ENCODE measurements around the gene MGAT3.
"Not testable (repeated sequence)": the region's sequence is repeated elsewhere in the genome, so short reads cannot be mapped to it uniquely, and the experiment has no call there.

MGAT3 gene

GRCh38 chr22:39490966-39491680 is 34.3 kb downstream of the MGAT3 start:
- DNase-seq (ENCODE audit: low spot score): no peak

- DNase-seq (ENCODE audit: low spot score): no peak
Observed at GRCh38 chr22:39491696-39492095, 34.9 kb downstream of the MGAT3 start.

DNA sequence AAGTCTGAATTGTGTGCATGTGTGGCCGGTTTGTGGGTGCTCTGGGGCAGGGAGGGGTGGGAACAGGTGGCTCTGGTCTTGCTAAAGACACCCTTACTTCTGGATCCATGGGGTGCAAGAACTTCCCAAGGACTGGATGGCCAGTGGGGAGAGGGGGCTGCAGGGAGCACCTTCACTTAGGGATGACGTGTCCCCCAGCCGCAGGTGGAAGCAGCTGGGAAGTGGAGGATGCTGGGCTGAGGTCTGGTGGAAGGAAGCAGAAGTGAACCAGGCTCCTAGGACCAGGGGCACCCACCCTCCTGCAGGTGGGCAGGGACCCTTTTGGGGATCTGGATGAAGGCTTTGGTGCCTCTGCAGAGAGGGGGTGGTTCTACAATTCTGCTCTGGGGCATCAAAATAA is 35.4 kb downstream of the MGAT3 start:
- DNase-seq (ENCODE audit: low spot score): no peak

DNA sequence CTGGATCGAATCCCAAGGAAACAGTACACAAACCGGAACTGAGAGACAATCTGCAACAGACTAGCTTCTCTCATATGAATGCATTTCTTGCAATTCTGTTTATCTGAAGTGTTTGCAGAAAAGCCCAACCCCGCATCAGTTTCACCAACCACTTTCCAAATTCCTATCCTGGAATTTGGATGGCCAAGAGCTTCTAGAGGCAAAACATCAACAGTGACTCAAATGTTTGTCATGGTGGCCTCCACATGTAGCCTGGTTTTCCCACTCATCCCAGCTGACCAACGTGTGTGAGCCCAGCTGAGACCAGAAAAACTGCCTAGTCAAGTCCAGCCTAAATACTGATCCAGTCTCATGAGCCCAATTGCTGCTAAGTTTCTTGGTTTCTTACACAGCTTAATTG is 36.9 kb downstream of the MGAT3 start:
- no peak for DNase-seq (ENCODE audit: low spot score)

- DNase-seq (ENCODE audit: low spot score): no peak
Observed at GRCh38 chr22:39494471-39495120, 37.8 kb downstream of the MGAT3 start.

GRCh38 chr22:39496131-39496838 is 39.5 kb downstream of the MGAT3 start:
- peak; percentile 95 for DNase-seq (ENCODE audit: low spot score)

DNA sequence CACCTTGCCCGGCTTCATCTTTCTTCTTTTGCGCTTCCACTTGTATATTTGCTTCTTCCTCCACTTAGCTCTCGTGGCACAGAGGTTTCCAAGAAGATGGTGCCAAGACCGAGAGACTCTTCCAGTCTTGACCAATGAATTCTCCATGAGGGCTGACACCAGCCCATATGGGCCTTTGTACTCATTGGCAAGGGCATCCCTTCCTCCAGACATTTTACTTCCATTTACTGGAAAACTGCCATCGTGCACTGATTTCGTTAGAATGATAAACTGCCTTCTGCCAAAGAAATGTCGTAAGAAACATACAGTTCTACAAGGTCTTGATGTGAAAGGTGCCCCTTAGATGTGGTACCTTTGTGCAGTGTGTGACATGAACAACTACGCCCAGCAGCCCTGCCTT is 40.6 kb downstream of the MGAT3 start:
- no peak for DNase-seq (ENCODE audit: low spot score)

DNA sequence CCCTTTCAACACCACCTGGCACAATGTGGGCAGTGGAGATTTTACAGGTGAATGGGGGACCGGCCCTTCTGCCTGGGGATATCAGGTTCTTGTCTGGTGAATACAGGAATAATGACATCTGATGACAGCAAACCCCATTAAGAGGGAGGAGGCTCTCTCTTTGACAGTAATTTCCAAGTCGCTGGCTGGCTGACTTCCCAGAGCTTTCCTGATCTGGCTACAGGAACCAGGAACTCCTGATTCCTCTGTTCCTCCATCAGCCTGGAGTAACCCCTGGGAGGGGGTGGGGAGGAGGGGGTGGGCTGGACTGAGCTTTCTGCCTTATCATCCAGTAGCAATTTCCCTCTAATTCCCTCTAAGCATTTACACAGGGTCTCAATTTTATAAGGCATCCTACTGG is 41.6 kb downstream of the MGAT3 start:
- DNase-seq (ENCODE audit: low spot score): peak; percentile 61

DNA sequence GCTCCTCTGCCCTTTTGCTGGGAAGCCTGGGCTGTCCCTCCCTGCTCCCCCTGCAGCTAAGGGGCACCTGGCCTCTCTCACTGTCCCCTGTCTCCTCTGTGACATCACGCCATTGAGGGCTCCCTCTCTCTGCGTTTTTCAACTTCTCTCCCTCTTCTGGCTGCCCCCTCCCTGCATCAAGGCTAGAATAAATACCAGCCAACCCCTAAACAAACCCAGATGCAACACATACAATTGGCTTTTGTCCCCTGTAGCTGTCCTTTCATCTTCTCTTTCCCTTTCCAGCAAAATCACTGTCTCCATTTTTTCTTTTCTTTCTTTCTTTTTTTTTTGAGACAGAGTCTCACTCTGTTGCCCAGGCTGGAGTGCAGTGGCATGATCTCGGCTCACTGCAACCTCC is 42.0 kb downstream of the MGAT3 start:
- DNase-seq (ENCODE audit: low spot score): peak; percentile 91

DNA sequence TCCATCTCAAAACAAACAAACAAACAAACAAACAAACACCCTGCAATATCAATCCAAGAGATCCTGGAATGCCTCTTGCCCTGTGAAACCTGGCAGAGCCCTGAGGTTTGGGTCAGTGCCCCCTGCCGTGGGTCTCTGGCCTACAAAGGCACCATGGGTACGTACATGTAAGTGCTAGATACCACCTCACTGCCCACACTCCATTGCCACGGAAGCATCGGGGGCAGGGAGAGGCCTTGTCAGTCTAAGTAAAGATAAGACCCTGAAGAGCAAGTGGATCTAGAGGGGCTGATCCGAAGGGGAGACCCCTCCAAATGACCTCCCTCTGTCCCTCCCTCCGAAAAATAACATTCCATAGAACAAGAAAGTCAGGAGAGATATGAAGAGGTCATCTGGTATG is 43.3 kb downstream of the MGAT3 start:
- no peak for DNase-seq (ENCODE audit: low spot score)

DNA sequence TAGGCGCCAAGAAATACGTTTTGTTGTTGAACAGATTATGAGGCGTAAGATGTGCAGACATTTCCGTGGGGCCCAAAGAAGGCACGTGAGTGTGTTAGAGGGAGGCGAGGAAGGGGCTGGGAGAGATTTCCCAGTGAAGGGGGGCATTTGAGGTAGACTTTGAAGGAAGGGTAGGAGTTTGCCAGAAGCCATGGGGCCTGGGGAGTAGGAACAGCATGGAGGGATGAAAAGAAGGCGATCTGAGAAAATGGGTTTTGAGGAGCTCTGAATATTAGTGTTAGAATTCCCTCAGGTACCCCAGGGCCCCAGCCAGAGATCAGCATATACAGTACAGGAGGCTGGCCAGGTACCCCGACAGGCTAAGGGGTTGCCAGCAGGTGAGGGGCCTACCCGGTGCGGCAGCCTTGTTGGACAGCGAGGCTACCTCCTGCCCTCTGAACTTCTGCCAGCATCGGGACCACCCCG is 44.9 kb downstream of the MGAT3 start:
- no peak for DNase-seq (ENCODE audit: low spot score)

DNA sequence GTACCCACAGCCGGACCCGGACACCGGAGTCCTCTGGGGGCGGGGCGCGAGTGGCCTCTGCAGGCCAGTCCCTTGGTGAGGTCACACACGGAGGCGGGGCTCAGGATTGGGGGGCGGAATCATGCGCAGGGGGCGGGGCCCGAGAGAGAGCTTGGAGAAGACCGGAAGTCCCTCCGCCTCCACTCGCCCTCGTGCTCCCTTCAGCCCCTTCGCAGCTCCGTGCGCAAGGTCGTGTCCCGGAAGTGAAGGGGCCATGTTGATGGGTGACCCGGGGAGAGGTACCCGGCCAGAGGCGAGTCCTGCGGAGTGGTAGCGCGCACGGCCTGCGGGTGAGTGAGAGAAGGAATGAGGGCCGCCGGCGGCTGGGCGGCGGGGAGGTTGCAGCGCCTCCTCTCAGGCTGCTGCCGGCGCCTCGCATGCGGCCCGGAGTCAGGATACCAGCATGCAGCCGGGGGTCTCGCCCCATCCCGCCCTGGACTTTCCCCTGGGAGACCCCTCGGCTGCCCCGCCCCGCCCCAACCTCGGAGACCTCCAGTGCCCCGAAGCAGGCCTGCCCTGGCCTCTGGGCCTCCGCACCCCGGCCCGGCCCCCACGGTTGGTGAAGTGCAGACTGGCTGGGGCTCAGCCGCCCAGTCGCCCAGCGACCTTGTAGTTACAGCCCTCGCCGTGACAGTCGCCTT is 45.4 kb downstream of the MGAT3 start, which contains the start of gene MIEF1:
TSS of gene MIEF1 (plus strand) at position 182 of the 680 bp plus-strand sequence. CDS start 9,005 bp downstream, outside the sequence.
- DNase-seq (ENCODE audit: low spot score): peak; percentile 97

- no peak for DNase-seq (ENCODE audit: low spot score)
Observed at GRCh38 chr22:39502789-39503409, 46.1 kb downstream of the MGAT3 start.

DNA sequence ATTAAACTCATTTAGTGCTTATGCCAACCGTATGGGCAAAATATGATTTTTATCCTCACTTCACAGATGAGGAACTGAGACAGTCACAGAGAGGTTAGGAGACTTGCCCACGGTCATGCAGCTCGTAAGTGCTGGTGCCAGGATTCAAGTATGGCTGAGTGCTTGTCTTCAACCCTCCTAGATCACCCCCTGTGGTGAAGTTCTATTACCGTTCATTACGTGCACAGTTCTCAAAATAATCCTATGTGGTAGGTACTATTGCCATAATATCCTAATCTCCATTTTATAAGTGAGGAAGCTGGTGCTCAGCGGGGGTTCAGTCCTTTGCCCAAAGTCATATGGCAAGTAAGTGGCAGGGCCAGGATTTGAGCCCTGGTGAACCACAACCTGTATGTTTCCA is 46.8 kb downstream of the MGAT3 start:
- DNase-seq (ENCODE audit: low spot score): no peak

GRCh38 chr22:39504071-39504470 is 47.3 kb downstream of the MGAT3 start:
- DNase-seq (ENCODE audit: low spot score): no peak

GRCh38 chr22:39507021-39507420 is 50.2 kb downstream of the MGAT3 start:
- not testable (repeated sequence) for DNase-seq (ENCODE audit: low spot score)

GRCh38 chr22:39508393-39508792 is 51.6 kb downstream of the MGAT3 start:
- DNase-seq (ENCODE audit: low spot score): no peak

- DNase-seq (ENCODE audit: low spot score): no peak
Observed at GRCh38 chr22:39510529-39511149, 53.8 kb downstream of the MGAT3 start.

DNA sequence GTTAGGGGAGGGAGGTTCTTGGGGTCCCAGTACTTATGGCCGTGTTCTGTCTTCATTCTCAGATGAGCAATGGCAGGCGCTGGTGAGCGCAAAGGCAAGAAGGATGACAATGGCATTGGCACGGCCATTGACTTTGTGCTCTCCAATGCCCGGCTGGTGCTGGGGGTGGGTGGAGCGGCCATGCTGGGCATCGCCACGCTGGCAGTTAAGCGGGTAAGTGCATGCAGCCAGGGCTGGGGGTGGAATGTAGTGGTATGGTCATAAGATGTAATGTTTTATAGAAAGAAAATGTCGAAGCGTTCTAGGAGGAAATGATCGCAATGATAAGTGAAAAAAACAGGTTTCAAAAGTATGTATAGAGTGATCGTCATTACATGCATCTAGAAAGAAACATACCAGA is 54.4 kb downstream of the MGAT3 start:
- DNase-seq (ENCODE audit: low spot score): no peak

- no peak for DNase-seq (ENCODE audit: low spot score)
Observed at GRCh38 chr22:39512026-39512425, 55.2 kb downstream of the MGAT3 start.

GRCh38 chr22:39513791-39514190 is 57.0 kb downstream of the MGAT3 start:
- DNase-seq (ENCODE audit: low spot score): no peak

All from pons (tissue), 1 donor.